Activated naive CD4-positive, alpha-beta T cell treated with anti-CD3 and anti-CD28 coated beads, Interleukin-2, amount 50 U/mL, for 16 hours (primary cell): ENCODE measurements around the gene MIGA1.
A peak's percentile ranks its signal among the peaks of the same experiment; 100 is the strongest.
"Not testable (repeated sequence)": the region's sequence is repeated elsewhere in the genome, so short reads cannot be mapped to it uniquely, and the experiment has no call there.

Experiments
- DNase-seq: peaks from one replicate; pipeline ENCODE4 v3.0.0-alpha.2; 2020

The MIGA1 gene

GRCh38 chr1:77858725-77859124 lies 79.3 kb downstream of the MIGA1 start:
- DNase-seq, result no peak

GRCh38 chr1:77859248-77859647 lies 79.8 kb downstream of the MIGA1 start:
- no peak for DNase-seq

- no peak for DNase-seq
Observed at GRCh38 chr1:77866296-77866695, 86.8 kb downstream of the MIGA1 start.

GRCh38 chr1:77872645-77873044 lies 93.2 kb downstream of the MIGA1 start:
- DNase-seq, result no peak

- DNase-seq, result no peak
Observed at GRCh38 chr1:77873461-77873860, 94.0 kb downstream of the MIGA1 start.

- DNase-seq, result no peak
Observed at GRCh38 chr1:77874804-77875445, 95.5 kb downstream of the MIGA1 start.

GRCh38 chr1:77876884-77877283 lies 97.4 kb downstream of the MIGA1 start:
- DNase-seq, result no peak

- DNase-seq, result no peak
Observed at GRCh38 chr1:77881061-77881460, 101.6 kb downstream of the MIGA1 start.

- no peak for DNase-seq
Observed at GRCh38 chr1:77882411-77882810, 103.0 kb downstream of the MIGA1 start.

GRCh38 chr1:77888081-77888780 lies 108.8 kb downstream of the MIGA1 start, which contains the start of gene NEXN:
NEXN (plus strand) TSS chr1:77888624; CDS start chr1:77916107, 27,483 bp downstream.
- peak; percentile 10 for DNase-seq

GRCh38 chr1:77888781-77889642 lies 109.6 kb downstream of the MIGA1 start:
- peak; percentile 24 for DNase-seq

GRCh38 chr1:77889671-77890070 lies 110.2 kb downstream of the MIGA1 start:
- DNase-seq, result no peak

GRCh38 chr1:77891200-77891599 lies 111.8 kb downstream of the MIGA1 start:
- DNase-seq, result no peak

- no peak for DNase-seq
Observed at GRCh38 chr1:77899647-77900320, 120.3 kb downstream of the MIGA1 start.

- DNase-seq, result no peak
Observed at GRCh38 chr1:77900687-77901293, 121.3 kb downstream of the MIGA1 start.

GRCh38 chr1:77905603-77906002 lies 126.2 kb downstream of the MIGA1 start:
- DNase-seq, result no peak

GRCh38 chr1:77906019-77906545 lies 126.6 kb downstream of the MIGA1 start:
- no peak for DNase-seq

- DNase-seq, result no peak
Observed at GRCh38 chr1:77906624-77907023, 127.2 kb downstream of the MIGA1 start.

GRCh38 chr1:77910116-77910515 lies 130.7 kb downstream of the MIGA1 start:
- no peak for DNase-seq

- DNase-seq, result not testable (repeated sequence)
Observed at GRCh38 chr1:77918918-77919317, 139.5 kb downstream of the MIGA1 start.

GRCh38 chr1:77925518-77925917 lies 146.1 kb downstream of the MIGA1 start:
- DNase-seq, result no peak

- DNase-seq, result no peak
Observed at GRCh38 chr1:77925956-77926355, 146.5 kb downstream of the MIGA1 start.
